HUDEP-2 (cell line): ENCODE results near the gene CDH10.

Experiments
- DNase-seq, 76 experiments: peaks; one replicate each; lab custom pipeline; 2025; ENCODE audit not compliant: unreplicated experiment in 76 of 76; lab: John Stamatoyannopoulos, UW

Gene CDH10

DNA sequence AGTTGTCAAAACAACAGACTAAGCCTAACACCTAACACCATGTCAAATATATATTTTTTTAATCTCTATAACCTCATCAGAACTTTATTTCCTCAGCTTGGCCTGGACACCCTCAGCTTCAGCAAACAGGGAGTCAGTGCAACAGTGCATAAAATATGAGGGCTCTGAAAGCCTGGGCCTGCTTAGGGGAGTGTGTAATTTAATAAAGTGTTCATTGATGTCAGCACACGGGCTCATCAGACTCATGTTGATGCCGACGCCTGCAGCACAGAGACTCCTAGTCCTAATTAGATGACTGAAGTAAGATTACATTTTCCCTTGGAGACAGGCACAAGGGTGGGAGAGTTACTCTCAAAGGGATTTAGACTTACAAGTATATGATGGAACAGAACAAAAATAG lies 37.8 kb downstream of the CDH10 start:
- DNase-seq, result no peak

GRCh38 chr5:24602188-24602587 lies 42.6 kb downstream of the CDH10 start:
- no peak for DNase-seq

GRCh38 chr5:24598956-24599355 lies 45.8 kb downstream of the CDH10 start:
- no peak for DNase-seq

- no peak for DNase-seq
Observed at GRCh38 chr5:24595329-24595728, 49.4 kb downstream of the CDH10 start.

- DNase-seq, result no peak
Observed at GRCh38 chr5:24591426-24591825, 53.4 kb downstream of the CDH10 start.

DNA sequence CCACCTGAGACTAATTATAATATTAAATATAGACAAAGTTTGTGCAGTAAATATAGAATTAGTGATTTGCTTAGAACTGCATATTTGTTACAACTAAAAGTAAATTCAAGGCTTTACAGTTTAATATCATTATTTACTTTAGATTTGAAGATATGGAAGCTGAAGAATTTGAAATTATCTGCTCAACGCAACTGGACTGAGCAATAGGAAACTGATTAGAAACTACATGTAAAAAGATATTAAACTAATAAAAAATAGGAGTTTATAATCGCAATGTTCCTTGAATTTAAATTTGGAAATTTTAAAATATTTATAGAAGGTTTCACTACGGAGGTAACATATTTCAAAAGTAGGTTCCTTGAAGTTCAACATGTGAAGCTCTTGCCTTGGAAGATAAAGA lies 55.2 kb downstream of the CDH10 start:
- no peak for DNase-seq

- no peak for DNase-seq
Observed at GRCh38 chr5:24585751-24586150, 59.0 kb downstream of the CDH10 start.

- no peak for DNase-seq
Observed at GRCh38 chr5:24571302-24571701, 73.5 kb downstream of the CDH10 start.

DNA sequence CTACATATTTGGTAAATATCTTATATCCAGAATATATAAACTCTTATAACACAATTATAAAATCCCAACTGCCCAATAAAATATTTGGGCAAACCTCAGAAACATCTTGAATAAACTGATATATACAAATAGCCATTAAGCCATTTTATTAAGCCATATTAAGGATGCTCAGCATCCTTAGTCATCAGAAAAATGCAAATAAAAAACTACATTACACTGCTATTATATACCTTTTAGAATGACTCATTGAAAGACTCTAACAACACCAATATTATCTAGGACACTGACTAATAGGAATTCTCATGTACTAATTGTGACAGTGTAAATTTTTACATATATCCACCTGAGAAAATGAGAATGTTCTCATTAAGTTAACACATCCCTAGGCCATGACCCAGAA lies 77.8 kb downstream of the CDH10 start:
- DNase-seq, result no peak

DNA sequence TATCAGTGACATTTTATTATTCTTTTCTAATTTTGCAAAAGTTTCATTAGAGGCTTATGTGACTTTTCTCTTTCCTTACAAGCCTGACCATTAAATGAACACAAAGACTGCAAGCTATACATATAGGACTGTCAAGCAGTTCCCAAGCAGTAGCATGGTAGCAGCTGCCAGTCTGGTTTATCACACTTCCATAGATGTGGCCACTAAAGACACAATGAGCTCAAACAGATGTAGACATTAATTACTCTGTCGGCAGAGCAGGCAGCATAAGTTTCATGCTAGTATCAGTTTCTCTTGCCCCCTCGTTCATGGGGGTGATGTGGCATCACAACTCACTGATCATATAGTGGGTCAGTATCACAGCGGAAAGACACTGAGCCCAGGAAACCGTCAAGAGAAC lies 89.5 kb downstream of the CDH10 start:
- no peak for DNase-seq

GRCh38 chr5:24547132-24547531 lies 97.6 kb downstream of the CDH10 start:
- DNase-seq, result no peak

DNA sequence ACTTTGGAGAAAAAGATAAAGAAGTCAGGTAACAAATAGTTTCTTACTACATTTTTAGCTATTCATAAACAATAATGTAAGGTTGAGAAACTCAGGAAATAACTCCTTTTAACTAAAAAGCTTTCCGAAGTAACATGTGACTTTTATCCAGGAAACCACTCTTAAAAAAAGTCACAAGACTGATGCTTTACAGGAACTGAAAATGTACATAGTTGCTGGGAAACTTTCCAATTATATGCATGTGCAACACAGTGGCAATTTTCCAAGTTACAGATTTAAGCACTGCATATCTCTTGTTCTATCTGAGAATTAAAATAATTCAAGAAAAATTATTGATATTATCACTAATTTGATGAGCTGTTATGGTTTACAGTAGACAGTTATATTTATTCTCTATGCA lies 105.2 kb downstream of the CDH10 start:
- no peak for DNase-seq

DNA sequence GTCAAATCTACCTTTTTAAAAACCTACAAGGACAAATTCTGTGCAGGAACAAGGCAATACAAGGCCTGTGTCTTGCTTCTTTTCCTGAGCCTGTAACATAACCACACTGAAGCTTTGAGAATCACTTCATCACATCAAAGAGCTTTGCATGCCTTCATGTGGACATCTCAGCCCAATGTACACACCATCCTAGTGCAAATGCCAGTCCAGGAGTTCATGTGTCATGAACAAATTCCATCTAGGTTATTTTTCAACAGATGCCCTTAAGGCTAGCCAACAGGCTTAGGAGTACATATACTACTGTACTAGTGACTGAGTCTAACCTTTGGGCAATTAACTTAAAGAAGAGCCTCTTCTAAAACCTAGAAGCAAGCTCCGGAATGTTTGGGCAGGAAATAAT lies 106.4 kb downstream of the CDH10 start:
- no peak for DNase-seq

GRCh38 chr5:24535646-24536045 lies 109.1 kb downstream of the CDH10 start:
- DNase-seq, result no peak

DNA sequence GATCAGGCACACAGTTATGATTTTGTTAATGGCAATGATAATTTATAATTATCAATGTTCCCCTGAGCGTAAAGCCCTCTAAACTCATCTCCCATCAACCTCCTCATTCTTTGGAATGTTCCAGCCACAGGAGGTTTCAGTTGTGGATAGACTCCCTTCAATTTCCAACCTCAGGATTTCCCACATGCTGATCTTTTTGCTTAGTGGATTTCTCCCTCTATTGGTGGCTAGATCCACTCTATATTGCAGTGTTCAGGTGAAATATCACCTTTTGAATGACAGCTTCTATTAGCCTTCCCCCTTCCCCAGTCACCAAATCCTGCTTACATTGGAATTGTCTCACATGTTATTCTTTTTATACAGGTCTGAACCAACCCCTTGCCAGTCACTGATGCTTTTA lies 113.9 kb downstream of the CDH10 start:
- no peak for DNase-seq

DNA sequence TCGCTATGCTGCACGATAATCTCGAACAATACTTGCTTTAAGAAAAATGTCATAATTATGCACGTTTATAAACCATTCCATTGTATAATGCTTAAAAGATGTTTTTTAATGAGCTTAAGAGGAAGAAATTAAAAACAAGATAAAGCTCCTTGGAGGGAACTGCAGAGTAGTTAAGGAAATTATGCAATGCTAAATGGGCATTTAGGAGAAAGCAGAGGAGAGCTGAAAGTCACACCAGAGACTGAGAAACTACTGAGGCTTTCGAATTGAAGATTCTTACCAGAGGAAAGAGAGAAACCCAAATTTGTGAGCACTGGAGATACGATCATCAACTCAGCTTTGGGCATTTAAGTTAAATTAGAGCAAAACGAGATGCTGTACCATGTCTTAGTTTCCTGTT lies 119.4 kb downstream of the CDH10 start:
- DNase-seq, result no peak

DNA sequence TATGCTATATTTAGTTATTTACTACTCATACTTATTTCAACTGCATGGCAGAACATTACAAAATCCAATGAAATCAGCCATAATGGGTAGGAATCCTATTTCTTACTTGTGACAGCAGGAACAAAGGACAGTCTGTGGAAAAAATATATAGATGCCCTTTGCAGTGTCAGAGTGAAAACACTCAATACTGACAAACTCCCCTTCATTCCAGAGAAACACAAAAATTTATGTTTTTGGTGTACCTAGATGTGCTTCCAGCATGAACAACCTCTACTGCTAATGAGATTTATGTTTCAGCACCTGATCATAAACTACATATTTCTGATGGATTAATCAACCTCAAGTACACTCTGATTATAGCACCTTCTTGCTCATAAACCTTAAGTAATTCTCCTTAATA lies 132.4 kb downstream of the CDH10 start:
- DNase-seq, result no peak

DNA sequence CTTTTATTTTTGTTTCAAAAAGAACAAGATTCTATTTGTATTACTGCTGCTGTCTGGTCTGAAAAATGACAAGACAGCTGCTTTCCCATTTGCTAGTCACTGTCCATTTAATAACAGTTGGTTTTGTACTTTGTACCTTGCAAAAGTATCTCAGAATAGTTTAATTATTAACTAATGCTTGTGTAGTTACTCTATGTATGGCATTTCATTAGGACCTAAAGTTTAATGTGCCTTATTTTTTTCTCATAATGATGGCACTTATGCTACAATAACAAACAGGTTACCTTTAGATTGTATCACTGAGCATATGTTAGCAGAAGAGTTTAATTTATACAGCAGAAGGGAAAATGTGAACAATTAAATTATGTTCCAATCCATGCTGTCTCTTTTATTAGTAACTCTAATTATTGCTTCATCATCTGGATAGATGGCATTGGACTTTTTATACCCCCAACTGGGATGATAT lies 134.2 kb downstream of the CDH10 start:
- DNase-seq, result no peak

DNA sequence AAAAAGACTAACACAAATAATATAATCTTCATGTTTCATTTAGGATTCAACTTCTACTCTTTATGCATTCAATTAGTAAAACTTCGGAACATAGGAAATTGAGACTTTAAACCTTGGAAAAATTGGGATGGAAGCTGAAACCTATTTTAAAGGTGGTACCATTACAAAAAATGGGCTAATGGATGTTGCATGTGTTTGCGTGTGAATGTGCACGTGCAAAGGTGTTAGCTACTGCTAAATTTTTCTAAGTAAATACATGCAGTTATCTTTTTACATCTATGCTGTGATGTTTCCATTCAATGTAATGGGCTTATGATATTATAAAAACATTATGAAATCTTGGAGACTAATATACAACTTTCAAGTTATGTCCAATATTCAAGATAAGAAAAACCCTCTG lies 134.8 kb downstream of the CDH10 start:
- DNase-seq, result no peak

- no peak for DNase-seq
Observed at GRCh38 chr5:24505258-24505657, 139.5 kb downstream of the CDH10 start.

DNA sequence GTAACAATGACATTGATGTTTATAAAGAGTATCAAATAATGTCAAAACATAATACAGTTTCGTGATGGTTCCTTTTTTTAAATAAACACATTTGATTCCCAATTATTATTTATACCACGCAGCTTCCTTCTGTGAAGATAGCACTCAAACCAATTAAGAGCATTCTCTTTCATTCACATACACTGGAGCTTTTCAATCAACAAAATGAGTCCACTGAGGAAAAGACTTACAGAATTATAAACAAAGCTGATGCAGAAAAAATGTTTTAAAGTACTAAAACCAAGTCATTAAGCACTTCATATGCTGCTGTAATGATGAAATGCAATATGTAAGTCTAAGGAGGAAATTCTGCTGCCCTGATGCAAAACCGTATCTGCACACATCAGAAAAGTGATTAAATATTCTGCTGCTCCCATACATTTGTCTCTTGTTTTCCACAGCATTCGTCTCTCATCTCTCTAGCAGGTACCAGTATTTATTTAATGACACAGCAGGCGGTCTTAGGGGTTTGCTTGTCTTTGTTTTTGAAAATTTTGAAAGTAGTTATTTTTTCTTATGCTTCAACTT lies 147.1 kb downstream of the CDH10 start:
- DNase-seq, result no peak

- DNase-seq, result no peak
Observed at GRCh38 chr5:24497145-24497544, 147.6 kb downstream of the CDH10 start.

GRCh38 chr5:24496268-24496667 lies 148.5 kb downstream of the CDH10 start:
- DNase-seq, result no peak
